GM19324 (cell line): ENCODE measurements around the gene IL16.
A peak's percentile ranks its signal among the peaks of the same experiment; 100 is the strongest.

Experiments
- ATAC-seq: cut with Tn5 transposase; IDR thresholded peaks from one replicate; pipeline ENCODE4 v1.9.1; 2021; ENCODE audit warnings: mild to moderate bottlenecking, moderate library complexity; ENCODE audit not compliant: unreplicated experiment, low FRiP score

IL16 gene

DNA sequence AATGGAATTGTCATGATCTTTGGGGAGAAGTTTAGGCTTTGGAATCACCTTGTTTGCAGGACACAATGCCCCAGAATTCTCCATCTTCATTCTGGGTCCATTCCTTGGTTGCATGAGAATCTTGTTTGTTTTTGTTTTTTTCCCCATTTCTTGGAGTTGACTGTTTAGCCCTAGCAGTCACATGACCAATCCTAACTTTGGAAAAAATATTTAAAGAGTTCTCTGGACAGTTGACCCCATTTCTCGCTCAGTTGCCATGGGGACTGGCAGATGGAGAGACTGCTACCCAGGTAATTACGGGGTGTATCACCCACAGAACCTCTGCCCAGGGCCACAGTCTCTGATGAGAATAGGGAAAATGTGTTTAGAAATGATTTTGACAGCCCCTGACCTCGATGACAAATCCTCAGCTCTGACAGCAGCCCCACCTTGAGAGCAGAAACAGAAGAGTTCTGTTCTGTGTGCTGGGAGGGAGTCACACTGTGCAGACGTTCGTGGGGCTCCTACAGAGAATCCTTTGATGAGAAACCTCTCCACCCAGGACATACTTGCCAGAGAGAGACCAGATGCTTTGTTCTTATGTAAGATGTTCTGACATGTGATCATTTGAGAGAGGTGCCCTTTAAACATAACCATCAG is 57.7 kb downstream of the IL16 start:
- ATAC-seq, result no peak

GRCh38 chr15:81254916-81255290 is 58.2 kb downstream of the IL16 start:
- no peak for ATAC-seq

GRCh38 chr15:81255315-81255957 is 58.8 kb downstream of the IL16 start:
- no peak for ATAC-seq

GRCh38 chr15:81255958-81256320 is 59.3 kb downstream of the IL16 start:
- no peak for ATAC-seq

DNA sequence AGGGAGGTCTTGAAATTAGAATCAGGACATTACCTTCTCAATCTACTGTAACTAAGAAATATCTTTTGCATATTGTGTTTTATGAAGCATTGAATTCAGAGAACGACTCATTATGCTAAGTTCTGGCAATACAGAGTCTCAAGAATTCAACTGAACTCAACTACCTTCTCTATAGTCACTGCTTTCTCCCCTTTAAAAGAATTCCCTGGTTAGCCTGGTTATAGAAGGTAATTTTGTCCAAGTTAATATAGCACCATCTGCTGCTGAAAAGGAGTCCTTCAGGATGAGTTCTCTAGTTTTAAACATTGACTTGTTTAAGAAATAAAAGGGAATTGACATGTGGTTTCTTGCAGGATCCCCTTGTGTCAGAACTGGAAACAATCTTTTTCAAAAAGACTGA is 60.2 kb downstream of the IL16 start:
- no peak for ATAC-seq

- ATAC-seq, result no peak
These were observed 60.8 kb downstream of the IL16 start for GRCh38 chr15:81257435-81257834.

DNA sequence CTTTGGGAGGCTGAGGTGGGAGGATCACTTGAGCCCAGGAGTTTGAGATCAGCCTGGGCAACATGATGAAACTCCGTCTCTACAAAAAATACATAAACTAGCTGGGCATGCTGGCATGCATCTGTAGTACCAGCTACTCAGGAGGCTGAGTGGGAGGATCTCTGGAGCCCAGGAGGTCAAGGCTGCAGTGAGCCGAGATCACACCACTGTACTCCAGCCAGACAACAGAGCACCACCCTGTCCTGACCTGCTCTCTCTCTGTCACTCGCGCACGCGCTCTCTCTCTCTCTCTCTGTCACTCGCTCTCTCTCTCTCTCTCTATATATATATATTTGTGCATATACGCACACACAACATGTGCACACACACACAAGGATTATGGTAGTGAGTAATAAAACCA is 61.8 kb downstream of the IL16 start:
- no peak for ATAC-seq

DNA sequence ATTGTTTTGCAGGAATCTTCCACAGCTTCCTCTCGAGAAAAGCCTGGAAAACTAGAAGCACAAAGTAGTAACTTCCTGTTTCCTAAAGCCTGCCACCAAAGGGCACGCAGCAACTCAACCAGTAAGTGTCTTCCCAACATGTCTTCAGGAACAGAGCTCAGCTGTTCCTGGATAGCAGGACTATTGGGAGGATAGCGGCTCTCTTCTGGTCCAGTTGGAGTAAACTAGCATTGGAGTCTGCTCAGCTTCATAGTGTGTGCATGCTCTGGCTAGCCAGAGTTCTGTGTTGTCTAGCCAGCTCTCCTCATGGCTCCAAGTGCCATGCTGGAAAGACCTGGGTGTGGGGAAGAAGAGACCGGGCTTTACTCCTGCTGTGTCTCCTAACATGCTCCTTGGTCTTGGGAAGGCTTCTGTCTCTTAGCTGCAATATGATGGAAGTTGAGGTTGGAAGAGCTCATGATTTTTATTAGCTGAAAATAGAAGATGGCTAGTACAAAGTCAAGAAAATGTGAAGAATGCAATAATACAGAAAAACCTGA is 63.1 kb downstream of the IL16 start:
- no peak for ATAC-seq

- ATAC-seq, result no peak
These were observed 64.6 kb downstream of the IL16 start for GRCh38 chr15:81261172-81261811.

DNA sequence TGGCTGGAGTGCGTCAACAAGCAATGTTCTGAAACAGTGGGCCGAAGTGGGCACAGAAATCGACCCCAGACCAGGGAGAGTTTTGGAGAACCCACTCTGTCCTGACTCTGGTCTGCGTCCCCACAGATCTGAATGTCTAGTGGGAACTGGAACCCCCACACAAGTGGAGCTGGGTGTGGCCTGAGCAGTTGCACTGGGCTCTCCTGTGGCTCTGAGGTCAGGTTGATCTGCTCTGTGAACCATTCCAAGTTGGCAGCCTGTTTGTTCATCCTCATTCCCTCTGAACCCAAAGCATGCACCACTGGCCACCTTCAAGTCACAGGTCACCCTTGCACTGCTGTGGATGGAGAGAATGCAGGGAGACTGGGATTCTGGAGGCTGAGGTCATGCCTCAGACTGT is 66.8 kb downstream of the IL16 start:
- no peak for ATAC-seq

- no peak for ATAC-seq
These were observed 67.6 kb downstream of the IL16 start for GRCh38 chr15:81264072-81264857.

GRCh38 chr15:81265256-81265943 is 68.7 kb downstream of the IL16 start:
- ATAC-seq, result no peak

- ATAC-seq, result peak; percentile 76
These were observed 69.5 kb downstream of the IL16 start for GRCh38 chr15:81265944-81266775.

DNA sequence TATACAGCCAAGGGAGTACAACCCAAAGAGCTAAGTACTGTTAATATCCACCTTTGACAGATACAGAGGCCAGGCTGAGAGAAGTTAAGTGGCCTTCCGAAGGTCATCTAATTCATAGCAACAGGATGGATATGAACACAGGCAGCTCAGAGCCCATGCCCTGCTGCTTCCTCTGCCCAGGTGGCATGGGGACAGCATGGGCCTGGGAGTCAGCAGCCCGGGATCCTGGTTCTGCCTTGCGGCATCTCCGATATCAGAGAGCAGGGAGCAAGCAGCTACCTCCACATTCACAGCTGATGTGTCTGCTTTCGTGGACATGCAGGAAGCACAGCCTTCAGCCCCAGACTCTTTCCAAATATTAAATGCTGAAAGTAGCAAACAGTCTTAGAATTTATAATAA is 71.7 kb downstream of the IL16 start:
- ATAC-seq, result no peak

- no peak for ATAC-seq
These were observed 72.4 kb downstream of the IL16 start for GRCh38 chr15:81268881-81269601.

DNA sequence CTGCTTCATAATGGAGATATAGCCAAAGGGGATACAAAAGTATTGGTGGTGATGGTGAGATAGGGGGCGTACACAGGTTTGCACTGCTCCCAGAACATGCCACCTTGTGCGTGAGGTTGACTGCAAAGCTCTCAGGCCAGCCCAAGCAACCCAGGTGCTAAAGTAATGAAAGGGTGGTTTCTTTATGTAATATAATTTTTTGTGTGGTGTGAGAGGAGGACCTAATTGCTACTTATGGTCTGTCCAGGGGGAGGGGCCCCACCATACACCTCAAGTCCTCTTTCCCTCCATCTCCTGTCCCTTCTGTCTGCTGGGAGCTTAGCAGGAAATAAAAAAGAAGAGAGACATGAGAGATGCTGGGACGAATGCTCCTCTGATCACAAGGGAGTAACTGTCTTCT is 73.5 kb downstream of the IL16 start:
- no peak for ATAC-seq

- no peak for ATAC-seq
These were observed 74.3 kb downstream of the IL16 start for GRCh38 chr15:81270781-81271491.
